GM18907 (cell line): ENCODE measurements around the gene FCER2.

Source experiments
- ATAC-seq: cut with Tn5 transposase; IDR thresholded peaks from one replicate; pipeline ENCODE4 v1.9.1; 2021; ENCODE audit warnings: mild to moderate bottlenecking, moderate library complexity; ENCODE audit not compliant: unreplicated experiment

The FCER2 gene

DNA sequence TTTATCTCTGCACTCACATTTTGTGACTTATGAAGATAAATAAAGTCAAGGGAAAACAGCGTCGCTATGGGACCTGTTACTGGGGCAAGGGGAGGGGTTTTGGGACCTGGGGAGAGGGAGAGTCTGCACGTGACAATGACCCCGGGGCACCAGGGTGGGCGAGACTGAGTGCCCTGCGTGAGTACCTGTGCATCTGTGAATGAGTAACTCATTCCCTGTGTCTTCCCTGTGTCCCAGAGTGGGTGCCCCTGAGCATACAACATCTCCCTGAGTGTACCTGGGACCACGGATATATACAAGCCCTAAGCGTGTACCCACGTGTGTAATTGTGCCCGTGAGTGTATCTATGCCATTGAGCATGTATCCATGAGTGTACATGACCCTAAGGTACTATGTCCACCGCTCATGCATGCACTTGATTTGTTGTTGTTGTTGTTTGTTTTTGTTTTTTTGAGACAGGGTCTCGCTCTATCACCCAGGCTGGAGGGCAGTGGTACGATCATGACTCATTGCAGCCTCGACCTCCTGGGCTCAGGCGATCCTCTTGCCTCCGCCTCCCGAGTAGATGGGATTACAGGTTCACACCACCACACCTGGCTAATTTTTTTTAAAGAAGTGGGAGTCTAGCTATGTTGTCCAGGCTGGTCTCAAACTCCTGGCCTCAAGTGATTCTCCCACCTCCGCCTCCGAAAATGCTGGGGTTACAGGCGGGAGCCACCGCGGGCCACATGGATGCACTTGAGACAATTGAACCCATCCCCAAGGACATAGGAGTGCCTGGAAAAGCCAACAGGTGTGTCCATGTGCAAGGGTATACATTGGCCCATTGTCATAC is 21.9 kb downstream of the FCER2 start:
- ATAC-seq = no peak

DNA sequence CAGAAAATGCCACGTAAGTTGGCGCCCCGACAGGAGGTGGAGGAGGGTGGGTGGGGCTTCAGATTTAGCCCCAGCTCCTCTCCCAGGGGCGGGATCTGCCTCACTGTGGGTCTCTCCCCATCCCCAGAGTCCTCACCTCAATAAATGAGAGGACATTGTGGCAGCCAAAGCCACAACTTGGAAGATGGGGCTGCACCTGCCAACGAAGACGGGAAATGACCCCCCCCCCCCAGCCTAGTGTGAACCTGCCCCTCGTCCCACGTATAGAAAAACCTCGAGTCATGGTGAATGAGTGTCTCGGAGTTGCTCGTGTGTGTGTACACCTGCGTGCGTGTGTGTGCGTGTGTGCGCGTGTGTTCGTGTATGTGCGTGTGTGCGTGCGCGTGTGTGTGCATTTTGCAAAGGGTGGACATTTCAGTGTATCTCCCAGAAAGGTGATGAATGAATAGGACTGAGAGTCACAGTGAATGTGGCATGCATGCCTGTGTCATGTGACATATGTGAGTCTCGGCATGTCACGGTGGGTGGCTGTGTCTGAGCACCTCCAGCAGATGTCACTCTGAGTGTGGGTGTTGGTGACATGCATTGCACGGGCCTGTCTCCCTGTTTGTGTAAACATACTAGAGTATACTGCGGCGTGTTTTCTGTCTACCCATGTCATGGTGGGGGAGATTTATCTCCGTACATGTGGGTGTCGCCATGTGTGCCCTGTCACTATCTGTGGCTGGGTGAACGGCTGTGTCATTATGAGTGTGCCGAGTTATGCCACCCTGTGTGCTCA is 22.8 kb downstream of the FCER2 start:
- no peak for ATAC-seq

DNA sequence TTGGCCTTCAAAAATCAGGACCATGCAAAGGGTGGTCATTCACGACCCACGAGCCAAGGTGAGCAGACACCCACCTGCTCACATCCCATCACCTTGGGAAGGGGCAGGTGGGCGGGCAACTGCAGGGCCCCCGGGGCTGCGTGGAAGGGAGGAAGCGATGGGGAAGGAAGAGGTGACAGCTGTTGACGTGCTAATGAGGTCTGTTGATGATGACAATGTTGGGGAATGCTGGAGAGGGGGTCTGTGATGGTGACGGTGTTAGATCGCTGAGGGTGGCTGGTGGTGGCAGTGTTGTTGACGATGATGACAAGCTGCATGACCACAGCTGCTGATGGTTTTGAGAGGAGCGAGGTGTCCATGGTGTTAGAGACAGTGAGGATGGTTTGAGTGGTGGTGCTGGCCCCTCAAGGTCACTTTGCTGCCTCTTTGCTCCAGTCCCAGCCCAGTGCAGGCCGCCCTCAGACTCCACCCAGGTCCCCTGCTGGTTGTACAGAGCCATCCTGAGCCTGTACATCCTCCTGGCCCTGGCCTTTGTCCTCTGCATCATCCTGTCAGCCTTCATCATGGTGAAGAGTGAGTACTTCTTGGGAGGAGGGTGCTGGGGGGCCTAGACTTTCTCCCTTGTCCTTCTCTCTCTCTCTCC is 24.1 kb downstream of the FCER2 start:
- ATAC-seq = no peak

DNA sequence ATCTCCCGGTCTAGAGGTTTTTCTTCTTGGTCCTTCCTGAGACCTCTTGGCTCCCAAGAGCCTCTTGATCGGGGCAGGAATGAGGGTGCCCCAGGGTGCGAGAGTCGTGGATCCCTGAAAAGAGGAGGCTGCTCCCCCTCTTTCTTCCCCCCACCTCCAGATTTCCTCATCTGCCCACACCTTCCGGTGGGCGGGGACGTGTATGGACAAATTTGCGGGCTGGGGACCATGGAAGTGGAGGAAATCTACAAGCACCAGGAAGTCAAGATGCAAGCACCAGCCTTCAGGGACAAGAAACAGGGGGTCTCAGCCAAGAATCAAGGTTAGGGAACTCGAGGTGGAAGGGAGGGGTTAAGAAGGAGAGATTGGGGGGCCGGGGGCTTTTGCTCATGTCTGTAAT is 25.1 kb downstream of the FCER2 start, which contains the start of gene MCEMP1:
MCEMP1 (plus strand) TSS at position 237 of the 400 bp plus-strand sequence; CDS start at position 268, 31 bp downstream.
- no peak for ATAC-seq

DNA sequence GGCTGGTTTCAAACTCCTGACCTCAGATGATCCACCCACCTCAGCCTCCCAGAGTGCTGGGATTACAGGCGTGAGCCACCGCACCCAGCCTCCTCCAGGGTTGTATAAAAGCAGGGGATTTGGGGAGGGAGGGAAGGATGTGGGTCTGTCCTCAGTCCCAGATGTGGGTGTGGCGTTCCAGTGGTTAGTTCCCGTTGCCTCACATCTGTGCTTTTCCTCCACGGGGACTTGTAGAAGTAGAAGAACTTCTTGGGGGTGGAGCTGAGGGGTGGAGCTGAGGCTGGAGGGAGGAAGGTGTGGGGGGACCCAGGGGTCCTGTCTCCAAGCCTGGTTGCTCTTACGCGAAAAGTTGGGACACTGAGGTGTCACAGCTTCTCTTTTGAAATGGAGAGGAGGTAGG is 25.6 kb downstream of the FCER2 start:
- ATAC-seq = no peak

DNA sequence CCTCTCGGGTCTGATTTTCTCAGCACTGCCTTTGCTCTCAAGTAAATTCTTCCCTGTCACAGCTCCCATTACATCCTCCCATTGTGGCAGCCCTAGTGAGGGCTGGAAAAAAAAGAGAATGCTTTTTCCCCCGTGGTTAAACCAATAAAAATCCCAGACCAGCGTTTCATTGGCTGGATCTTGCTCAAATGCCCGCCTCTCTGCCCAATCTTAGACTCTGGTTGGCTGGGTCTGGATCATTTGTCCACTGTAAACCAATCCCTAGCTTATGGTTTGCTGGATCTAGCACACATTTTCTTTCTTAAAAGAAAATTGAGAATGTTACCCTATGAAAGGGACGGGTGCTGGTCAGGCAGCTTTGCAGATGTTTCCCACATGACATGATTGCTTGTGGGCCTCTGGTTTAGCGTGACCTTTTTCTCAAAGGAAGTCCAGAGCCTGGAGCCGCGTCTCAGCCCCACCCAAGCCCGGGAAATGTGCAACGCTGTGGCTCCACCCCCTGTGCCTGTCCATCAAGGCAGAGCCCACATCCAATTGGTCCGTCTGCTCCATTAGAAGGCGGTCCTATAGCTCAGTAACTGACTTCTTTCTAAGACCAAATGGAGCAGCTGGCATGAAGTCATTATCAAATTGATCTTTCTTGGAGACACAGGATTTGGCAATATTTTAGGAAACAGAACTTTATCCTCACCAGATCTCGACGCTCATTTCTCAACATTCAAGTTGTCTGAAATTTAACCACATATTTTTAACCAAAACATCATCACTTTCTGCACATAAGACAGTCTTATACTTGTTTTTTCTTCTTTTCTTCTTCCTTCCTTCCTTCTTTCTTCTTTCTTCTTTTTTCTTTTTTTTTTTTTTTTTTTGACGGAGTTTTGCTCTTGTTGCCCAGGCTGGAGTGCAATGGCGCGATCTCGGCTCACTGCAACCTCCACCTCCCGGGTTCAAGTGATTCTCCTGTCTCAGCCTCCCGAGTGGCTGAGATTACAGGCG is 27.6 kb downstream of the FCER2 start:
- no peak for ATAC-seq

DNA sequence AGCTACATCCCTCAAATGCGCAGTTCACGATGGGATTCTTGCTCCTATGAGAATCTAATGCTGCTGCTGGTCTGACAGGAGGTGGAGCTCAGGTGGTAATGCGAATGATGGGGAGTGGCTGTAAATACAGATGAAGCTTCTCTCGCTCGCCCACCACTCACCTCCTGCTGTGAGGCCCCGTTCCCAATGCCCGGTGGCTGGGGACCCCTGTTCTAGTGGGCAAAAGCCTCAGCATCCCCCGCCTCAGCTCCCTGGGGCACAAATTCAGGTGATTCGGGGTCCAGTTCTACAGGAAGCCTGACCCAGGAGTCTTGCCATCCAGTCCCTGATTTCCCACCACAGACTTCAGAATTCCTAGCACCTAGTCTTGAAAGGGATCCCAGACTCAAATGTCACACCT is 29.4 kb downstream of the FCER2 start:
- ATAC-seq = no peak

DNA sequence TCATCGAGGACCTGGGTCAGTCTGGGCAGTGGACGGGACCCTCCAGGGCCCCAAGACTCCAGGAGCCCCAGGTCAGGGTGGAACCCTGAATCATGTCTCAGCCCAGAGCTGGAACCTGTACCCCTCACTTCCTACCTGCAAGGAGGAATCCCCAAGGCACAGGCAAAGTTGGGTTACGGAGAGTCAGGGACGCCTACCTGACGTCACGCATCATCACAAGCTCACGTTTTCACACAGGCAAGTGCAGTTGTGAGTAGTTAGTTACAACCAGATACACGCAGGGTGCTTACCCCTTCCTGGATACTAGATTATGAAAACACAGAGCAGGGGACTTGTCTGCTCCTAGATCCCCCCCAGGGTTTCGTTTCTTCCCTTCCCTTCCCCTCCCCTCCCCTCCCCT is 31.1 kb downstream of the FCER2 start:
- no peak for ATAC-seq

DNA sequence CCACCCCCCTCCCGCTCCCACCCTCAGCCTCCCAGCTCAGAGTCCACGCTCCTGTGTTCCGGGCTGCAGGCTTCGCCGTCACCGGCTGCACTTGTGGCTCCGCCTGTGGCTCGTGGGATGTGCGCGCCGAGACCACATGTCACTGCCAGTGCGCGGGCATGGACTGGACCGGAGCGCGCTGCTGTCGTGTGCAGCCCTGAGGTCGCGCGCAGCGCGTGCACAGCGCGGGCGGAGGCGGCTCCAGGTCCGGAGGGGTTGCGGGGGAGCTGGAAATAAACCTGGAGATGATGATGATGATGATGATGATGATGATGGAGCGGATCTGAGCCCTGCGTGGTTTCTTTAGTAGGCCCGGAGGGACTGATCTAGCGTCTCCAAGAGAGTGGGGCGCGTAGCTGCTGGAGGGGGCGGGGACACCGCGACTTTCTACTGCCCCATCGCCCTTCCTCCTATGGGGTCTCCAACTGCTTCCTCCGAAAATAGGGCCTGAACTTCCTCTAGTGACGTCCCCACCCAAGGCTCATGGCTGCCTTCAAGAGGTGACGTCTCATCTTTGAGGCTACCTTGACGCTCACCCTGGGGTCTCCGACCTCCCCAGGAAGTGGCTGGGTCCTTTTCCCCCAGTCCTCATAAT is 31.7 kb downstream of the FCER2 start:
- ATAC-seq = no peak

DNA sequence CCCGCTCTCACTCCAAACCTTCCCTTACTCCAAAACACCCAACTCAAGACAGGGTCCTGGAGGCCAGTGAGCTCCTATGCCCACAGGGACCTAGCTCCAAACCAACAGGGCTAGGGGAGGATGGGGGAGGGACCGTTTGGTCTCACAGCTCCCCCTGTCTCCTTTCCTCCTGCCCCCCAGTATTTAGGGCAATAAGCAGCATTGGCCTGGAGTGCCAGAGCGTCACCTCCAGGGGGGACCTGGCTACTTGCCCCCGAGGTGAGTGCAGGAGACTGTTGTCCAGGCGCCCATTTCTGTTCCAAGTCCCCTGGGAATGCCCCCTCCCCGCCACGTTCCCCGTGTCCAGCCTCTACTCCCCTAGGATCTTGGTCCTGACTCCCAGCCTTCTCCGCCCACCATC is 32.3 kb downstream of the FCER2 start:
- no peak for ATAC-seq

DNA sequence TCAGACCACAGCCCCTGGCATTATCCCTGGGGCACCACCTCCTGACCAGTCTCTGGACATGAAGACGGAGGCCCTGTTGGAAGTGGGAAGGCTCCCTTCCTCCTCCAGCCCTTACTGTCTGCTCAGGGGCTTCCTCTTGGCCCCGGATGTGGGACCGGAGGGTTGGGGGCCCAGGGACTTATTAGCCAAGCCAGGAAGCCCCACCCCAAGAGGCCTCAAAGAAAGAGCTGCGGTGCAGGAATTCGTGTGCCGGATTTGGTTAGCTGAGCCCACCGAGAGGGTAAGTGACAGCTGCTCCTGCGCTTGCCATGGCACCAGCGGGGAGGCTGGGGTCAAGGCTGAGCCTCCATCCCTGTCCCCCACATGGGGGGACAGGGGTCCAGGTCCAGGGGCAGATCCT is 33.1 kb downstream of the FCER2 start, which contains the start of gene RETN:
RETN (plus strand) TSS at position 208 of the 400 bp plus-strand sequence. CDS start 278 bp downstream, outside the sequence.
- ATAC-seq = no peak

DNA sequence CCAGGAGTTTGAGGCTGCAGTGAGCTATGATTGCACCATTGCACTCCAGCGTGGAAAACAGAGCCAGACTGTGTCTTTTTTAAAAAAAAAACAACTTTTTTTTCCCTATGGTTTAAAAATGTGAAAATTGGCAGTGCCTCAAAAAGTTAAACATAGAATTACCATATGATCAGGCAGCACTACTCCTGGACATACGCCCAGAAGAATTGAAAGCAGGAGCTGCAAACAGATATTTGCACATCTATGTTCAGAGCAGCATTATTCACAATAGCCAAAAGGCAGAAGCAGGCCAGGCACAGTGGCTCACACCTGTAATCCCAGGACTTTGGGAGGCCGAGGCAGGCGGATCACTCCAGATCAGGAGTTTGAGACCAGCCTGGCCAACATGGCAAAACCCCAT is 36.9 kb downstream of the FCER2 start:
- ATAC-seq = no peak

DNA sequence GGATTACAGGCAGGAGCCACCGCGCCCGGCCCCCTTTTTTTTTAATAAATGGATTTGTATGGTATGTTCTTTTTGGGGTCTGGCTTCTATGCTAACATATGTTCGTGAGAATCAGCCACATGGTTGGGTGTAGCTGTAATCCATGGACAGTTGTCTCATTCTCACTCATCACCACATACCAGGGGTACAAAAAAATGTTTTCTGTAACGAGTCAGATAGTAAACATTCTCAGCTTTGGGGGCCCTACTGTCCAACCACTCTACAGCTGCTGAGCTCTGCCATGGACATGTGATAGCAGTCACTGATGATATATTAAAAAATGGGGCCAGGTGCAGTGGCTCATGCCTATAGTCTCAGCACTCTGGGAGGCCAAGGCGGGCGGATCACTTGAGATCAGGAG is 38.2 kb downstream of the FCER2 start:
- no peak for ATAC-seq

DNA sequence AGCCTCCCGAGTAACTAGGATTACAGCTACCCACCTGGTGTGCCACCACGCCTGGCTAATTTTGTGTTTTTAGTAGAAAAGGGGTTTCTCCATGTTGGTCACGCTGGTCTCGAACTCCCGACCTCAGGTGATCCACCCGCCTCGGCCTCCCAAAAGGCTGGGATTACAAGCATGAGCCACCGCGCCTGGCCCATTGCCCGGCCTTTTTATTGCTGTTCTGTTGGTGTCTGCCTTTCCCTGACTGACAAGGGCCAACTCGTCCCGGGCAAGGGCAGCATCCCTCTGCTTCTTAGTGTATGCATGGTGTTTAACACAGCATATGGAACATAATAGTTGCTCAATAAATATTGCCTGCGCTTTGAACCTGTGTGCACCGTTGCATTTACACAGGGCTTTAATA is 39.3 kb downstream of the FCER2 start:
- no peak for ATAC-seq

DNA sequence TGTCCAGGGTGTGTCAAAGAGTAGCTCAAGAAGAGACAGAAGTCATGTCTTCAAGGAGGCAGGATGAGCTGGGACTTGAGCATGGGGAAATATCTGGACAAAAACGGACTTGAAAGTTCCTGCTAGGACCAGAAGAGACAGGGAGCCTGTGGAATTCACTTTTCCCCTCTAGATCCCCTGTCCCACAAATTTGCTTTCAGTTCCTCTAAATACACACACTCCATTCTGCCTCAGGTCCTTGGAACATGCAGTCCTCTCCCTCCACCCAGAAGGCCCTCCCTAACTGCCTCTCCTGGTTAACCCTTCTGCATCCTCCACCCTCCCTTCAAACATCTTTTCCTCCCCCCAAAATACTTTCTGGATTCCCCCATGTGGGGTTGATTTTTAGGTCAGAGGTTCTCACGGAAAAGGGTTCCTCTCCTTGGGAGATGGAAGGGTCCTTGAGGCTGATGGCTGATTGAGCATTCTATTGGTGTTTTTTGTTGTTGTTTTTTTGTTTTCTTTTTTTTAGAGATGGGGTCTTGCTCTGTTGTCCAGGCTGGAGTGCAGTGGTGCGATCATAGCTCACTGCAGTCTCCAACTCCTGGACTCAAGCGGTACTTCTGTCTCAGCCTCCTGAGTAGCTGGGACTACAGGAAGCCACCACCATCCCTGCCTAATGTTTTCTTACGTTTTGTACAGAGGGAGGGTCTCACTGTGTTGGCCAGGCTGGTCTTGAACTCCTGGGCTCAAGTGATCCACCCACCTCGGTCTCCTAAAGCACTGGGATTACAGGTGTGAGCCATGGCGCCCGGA is 40.0 kb downstream of the FCER2 start:
- ATAC-seq = no peak

DNA sequence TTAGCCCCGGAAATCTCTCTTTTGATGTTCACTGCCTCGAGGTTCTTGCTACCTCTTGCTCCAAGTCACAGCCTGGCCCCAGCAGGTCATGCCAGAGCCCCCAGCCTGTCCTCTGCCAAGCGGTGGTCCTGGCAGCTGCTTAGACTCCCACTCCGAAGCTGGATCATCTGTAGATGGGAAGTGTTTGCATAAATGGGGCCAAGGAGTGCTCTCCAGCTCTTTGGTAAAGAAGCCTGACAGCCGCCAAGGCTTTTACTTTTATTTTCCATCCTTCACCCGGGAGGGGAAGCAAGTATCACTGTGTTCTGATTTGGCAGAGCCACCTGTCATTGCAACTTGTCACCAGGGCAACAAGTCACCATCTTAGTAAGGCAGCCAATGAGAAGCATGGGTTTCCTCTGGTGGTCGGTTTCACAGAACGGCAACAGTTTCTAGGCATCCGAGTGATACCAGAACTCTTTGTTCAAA is 43.7 kb downstream of the FCER2 start:
- ATAC-seq = peak; percentile 65

DNA sequence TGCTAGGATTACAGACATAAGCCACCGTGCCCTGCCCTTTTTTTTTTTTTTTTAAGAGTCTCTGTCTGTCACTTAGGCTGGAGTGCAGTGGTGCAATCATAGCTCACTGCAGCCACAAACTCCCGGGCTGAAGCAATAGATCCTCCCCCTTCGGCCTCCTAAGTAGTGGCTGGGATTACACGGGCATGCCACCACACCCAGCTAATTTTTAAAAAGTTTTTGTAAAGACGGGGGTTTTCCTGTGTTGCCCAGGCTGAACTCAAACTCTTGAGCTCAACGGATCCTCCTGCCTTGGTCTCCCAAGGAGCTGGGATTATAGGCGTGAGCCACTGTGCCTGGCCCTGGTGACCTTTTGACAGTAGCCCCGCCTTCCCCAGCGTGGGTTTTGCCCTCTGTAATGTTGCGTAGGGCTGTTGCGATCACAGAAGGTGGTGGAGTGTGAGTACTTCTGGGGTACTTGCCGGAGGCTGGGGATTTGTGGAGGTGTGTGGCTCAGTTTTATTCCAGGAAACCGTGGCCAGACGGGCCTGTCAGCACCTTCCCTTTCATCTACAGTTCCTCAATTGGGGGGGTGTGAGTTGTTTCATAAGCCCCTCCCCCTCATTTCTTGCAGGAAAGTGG is 44.7 kb downstream of the FCER2 start:
- ATAC-seq = no peak

DNA sequence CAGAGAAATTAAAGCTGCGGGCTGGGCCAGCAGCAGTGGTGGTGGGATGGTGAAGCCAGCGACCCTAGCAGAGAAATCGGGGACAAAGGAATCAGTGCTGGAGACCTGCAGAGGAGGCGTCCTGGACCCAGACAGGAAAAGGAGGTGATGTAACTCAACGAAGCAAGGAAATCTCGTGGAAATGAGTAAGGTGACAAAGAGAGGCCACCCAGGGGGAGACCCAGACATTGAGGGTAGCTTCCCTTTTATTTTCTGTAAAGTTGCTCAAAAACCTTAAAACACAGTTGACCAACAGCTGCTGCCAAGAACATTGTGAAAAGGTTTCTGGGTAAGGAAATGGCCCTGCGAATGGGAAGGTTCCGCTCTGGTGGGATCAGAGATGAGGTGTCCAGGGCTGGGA is 46.4 kb downstream of the FCER2 start:
- ATAC-seq = no peak
